ENCODE measurements around the gene WFS1. TPM values are rescaled to one million over a fixed set of nuclear protein-coding genes. Genes with fewer than 3 reads are reported as not detected.

The WFS1 gene
- total and polyA plus RNA-seq, 2 donors (not counting 3 experiments of a cell fraction or from before 2014, with no cell fraction given): 48.2 to 70.0 TPM

DNA sequence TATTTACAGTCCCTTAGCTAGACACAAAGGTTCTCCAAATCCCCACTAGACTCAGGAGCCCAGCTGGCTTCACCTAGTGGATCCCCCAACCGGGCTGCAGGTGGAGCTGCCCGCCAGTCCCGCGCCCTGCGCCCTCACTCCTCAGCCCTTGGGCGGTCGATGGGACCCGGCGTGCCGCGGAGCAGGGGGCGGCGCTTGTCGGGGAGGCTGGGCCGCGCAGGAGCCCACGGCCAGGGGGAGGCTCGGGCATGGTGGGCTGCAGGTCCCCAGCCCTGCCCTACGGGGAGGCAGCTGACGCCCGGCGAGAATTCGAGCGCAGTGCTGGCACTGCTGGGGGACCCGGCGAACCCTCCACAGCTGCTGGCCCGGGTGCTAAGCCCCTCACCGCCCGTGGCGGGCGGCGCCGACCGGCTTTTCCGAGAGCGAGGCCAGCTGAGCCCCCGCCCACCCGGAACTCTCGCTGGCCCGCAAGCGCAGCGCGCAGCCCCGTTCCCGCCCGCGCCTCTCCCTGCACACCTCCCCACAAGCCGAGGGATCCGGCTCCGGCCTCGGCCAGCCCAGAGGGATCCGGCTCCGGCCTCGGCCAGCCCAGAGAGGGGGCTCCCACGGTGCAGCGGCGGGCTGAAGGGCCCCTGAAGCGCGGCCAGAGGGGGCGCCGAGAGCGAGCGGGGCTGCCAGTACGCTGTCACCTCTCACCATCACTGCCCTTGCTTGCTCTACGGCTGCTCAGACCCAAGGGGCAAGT, 39.4 kb downstream of the WFS1 start:
- H2AFZ ChIP-seq (ENCODE audit: low read depth, low read length): peak overlapping the region; percentile 76
- H3K4me2 ChIP-seq (ENCODE audit: insufficient read depth, low read length): peak overlapping the region; percentile 31
- dilution Hi-C loops (cut with MboI; ENCODE audit: extremely low pct_ligation_motif_present, low sequenced_read_pairs): no loop called here
- no peaks in the 10 kb centered on the region for H3K9me1 ChIP-seq (replicated peaks; ENCODE audit: control insufficient read depth, extremely low read depth, insufficient read depth, low read length)
- ChIA-PET POLR2A (no interaction called here), CTCF (interaction anchor here (1.0 to 1.8 kb wide), 6 partner anchors 8 to 58 kb away, joined by 3 to 10 read pairs (median 6); no protein-coding TSS in a partner anchor)
- H3K79me2 ChIP-seq (ENCODE audit: control insufficient read depth, insufficient read depth, low read length): no peaks in the 10 kb centered on the region
- intact Hi-C loops (cut with micrococcal nuclease): loop anchor here (1.0 to 2.0 kb wide), 2 partner anchors 18 to 30 kb away; no protein-coding TSS in a partner anchor
- peaks cover 0 to 3% of the 10 kb centered on the region in 2 experiments for H3K36me3 ChIP-seq (ENCODE audit: control insufficient read depth in 2 of 2, extremely low read depth in 1 of 2, insufficient read depth in 2 of 2, low read length in 2 of 2)
- DNase-seq (ENCODE audit: low read depth, low spot score) (peak; percentile 44), FAIRE-seq (no peak)
- H3K9ac ChIP-seq (replicated peaks; ENCODE audit: extremely low read depth, insufficient read depth, low read length): no peak overlapping the region
- no peaks in the 10 kb centered on the region for H3K4me1 ChIP-seq (ENCODE audit: control insufficient read depth, extremely low read depth, insufficient read depth, low read length)
- no peak for TF ChIP-seq MYC (IDR thresholded peaks at IDR 0.05; ENCODE audit: low read depth, low read length)
- TF ChIP-seq, protein P1, sequence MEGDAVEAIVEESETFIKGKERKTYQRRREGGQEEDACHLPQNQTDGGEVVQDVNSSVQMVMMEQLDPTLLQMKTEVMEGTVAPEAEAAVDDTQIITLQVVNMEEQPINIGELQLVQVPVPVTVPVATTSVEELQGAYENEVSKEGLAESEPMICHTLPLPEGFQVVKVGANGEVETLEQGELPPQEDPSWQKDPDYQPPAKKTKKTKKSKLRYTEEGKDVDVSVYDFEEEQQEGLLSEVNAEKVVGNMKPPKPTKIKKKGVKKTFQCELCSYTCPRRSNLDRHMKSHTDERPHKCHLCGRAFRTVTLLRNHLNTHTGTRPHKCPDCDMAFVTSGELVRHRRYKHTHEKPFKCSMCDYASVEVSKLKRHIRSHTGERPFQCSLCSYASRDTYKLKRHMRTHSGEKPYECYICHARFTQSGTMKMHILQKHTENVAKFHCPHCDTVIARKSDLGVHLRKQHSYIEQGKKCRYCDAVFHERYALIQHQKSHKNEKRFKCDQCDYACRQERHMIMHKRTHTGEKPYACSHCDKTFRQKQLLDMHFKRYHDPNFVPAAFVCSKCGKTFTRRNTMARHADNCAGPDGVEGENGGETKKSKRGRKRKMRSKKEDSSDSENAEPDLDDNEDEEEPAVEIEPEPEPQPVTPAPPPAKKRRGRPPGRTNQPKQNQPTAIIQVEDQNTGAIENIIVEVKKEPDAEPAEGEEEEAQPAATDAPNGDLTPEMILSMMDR (IDR thresholded peaks at IDR 0.05; ENCODE audit: extremely low read depth in 1 of 2, insufficient read depth in 1 of 2, low read depth in 1 of 2, low read length in 2 of 2): peak in 1 of 2 donors; percentile 25
- peaks cover 16 to 25% of the 10 kb centered on the region in 2 experiments for H3K27me3 ChIP-seq (ENCODE audit: control insufficient read depth in 2 of 2, insufficient read depth in 2 of 2, low read length in 2 of 2)
- H3K4me3 ChIP-seq (replicated peaks in 1 of 3; ENCODE audit: insufficient read depth in 1 of 3, low read depth in 1 of 3, low read length in 3 of 3): peak overlapping the region in 2 of 3 experiments; percentile 18 to 32
- no TSS peak for BruUV-seq (replicated peaks)
- H4K20me1 ChIP-seq (replicated peaks; ENCODE audit: control insufficient read depth, extremely low read depth, insufficient read depth, low read length): no peaks in the 10 kb centered on the region
- H3K27ac ChIP-seq (ENCODE audit: insufficient read depth, low read depth, low read length): no peak overlapping the region
- no peaks in the 10 kb centered on the region for H3K9me3 ChIP-seq (replicated peaks; ENCODE audit: control insufficient read depth, insufficient read depth, low read length)

- Histone ChIP-seq H3K27ac (ENCODE audit: insufficient read depth, low read depth, low read length) (no peak overlapping the region), H4K20me1 (replicated peaks; ENCODE audit: control insufficient read depth, extremely low read depth, insufficient read depth, low read length) (no peaks in the 10 kb centered on the region), H3K4me1 (ENCODE audit: control insufficient read depth, extremely low read depth, insufficient read depth, low read length) (no peaks in the 10 kb centered on the region), H3K9me3 (replicated peaks; ENCODE audit: control insufficient read depth, insufficient read depth, low read length) (no peaks in the 10 kb centered on the region), H2AFZ (ENCODE audit: low read depth, low read length) (no peak overlapping the region), H3K79me2 (ENCODE audit: control insufficient read depth, insufficient read depth, low read length) (no peaks in the 10 kb centered on the region), H3K9ac (replicated peaks; ENCODE audit: extremely low read depth, insufficient read depth, low read length) (no peak overlapping the region), H3K36me3 (ENCODE audit: control insufficient read depth in 2 of 2, extremely low read depth in 1 of 2, insufficient read depth in 2 of 2, low read length in 2 of 2) (no peaks in the 10 kb centered on the region), H3K27me3 (ENCODE audit: control insufficient read depth in 2 of 2, insufficient read depth in 2 of 2, low read length in 2 of 2) (peaks cover 16 to 25% of the 10 kb centered on the region in 2 experiments), H3K4me3 (replicated peaks in 1 of 3; ENCODE audit: insufficient read depth in 1 of 3, low read depth in 1 of 3, low read length in 3 of 3) (no peak overlapping the region), H3K4me2 (ENCODE audit: insufficient read depth, low read length) (no peak overlapping the region), H3K9me1 (replicated peaks; ENCODE audit: control insufficient read depth, extremely low read depth, insufficient read depth, low read length) (no peaks in the 10 kb centered on the region)
- intact Hi-C loops (cut with micrococcal nuclease) (loop anchor here (1.0 to 2.0 kb wide), 2 partner anchors 17 to 30 kb away; no protein-coding TSS in a partner anchor), dilution Hi-C loops (cut with MboI; ENCODE audit: extremely low pct_ligation_motif_present, low sequenced_read_pairs) (no loop called here)
- DNase-seq (ENCODE audit: low read depth, low spot score) (no peak), FAIRE-seq (no peak)
- CTCF ChIA-PET: interaction anchor here (1.0 to 1.8 kb wide), 4 partner anchors 15 to 22 kb away, joined by 3 to 9 read pairs (median 5); no protein-coding TSS in a partner anchor
- POLR2A ChIA-PET: interaction anchor here (0.6 kb wide), 1 partner anchor 22 kb away, joined by 3 read pairs; no protein-coding TSS in a partner anchor
- no TSS peak for BruUV-seq (replicated peaks)
- no peak for TF ChIP-seq EZH2 (IDR thresholded peaks at IDR 0.05; ENCODE audit: borderline replicate concordance, low read depth, low read length, severe bottlenecking)
Measured at GRCh38 chr4:6309777-6310176, 40.1 kb downstream of the WFS1 start.
